ENCODE data around the gene GORASP1. TPM values are rescaled to one million over a fixed set of nuclear protein-coding genes. Genes with fewer than 3 reads are reported as not detected.

Gene GORASP1
- total RNA-seq, 4 donors from 2014 or later: 29.0 to 45.2 (median 34.4) TPM

DNA sequence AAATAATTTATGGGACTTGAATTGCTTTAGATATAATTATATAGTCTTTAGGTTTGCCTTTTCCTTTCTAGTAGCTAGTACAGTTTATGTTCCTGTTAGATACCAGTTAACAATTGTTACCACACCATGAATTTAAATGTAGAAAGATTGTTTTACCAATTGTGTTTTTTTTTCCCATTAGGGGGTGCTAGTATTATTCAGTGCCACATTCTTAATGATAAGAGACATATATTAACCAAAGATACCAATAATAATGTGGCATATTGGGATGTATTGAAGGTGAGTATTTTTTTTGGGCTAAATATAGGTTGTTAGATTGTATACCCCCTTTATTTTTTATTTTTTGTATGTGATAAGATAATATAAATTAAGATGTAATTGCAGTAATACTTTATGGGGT lies 27.9 kb downstream of the GORASP1 start:
- TF ChIP-seq, protein P1, sequence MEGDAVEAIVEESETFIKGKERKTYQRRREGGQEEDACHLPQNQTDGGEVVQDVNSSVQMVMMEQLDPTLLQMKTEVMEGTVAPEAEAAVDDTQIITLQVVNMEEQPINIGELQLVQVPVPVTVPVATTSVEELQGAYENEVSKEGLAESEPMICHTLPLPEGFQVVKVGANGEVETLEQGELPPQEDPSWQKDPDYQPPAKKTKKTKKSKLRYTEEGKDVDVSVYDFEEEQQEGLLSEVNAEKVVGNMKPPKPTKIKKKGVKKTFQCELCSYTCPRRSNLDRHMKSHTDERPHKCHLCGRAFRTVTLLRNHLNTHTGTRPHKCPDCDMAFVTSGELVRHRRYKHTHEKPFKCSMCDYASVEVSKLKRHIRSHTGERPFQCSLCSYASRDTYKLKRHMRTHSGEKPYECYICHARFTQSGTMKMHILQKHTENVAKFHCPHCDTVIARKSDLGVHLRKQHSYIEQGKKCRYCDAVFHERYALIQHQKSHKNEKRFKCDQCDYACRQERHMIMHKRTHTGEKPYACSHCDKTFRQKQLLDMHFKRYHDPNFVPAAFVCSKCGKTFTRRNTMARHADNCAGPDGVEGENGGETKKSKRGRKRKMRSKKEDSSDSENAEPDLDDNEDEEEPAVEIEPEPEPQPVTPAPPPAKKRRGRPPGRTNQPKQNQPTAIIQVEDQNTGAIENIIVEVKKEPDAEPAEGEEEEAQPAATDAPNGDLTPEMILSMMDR (IDR thresholded peaks at IDR 0.05; ENCODE audit: low read depth): no peak

DNA sequence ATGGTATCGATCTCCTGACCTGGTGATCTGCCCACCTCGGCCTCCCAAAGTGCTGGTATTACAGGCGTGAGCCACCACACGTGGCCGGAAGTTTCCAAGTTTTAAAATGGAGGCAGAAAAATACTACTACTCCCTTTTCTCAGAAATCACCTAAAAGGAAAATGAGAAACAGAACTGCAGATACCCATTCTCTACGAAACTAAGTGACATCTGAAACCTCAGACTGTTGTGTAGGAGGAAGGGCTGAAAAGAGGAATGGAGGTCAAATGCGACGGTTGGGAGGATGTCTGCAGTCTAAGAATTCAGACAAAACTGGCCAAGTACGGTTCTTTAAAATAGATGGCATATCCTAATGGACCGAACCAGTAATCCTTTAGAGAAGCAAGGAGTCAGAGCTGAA lies 31.5 kb downstream of the GORASP1 start:
- TF ChIP-seq, protein P1 (IDR thresholded peaks at IDR 0.05; ENCODE audit: low read depth): no peak

DNA sequence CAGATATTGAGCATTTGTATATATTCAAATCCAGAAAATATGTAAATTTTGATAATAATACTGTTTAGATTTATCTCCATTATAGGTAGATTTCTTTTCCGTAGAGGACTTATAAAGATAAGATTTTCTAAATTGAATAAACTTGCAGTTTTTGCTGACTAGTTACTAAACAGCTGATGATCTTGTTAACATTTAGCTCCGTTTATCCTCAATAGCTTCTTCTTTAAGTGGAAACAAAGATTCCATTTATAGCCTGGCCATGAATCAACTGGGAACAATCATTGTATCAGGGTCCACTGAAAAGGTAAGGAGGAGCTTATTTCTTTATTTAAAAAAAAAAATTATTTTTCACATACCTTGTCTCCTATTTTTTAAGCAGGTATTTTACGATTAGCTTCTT lies 38.9 kb downstream of the GORASP1 start:
- TF ChIP-seq, protein P1 (IDR thresholded peaks at IDR 0.05; ENCODE audit: low read depth): no peak

DNA sequence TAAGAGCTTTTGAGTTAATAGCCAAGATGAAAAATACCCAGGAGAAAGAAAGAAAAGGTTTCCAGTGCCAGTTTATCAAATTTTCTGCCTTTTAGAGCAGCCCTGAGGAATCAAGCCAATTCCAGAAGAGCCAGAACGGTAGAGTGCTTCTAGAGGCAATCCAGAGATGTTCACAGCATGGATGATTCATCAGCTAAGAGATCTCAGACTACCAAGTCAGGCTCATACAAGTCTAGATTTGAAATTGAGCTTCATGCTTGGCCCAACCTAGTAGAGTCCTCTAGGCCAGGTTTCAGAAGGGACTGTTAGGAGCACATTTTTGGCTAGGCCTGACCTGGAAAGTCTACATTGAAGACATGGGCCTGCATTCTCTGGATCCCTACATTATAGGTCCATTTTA lies 40.1 kb downstream of the GORASP1 start:
- TF ChIP-seq, protein P1 (IDR thresholded peaks at IDR 0.05; ENCODE audit: low read depth): no peak

DNA sequence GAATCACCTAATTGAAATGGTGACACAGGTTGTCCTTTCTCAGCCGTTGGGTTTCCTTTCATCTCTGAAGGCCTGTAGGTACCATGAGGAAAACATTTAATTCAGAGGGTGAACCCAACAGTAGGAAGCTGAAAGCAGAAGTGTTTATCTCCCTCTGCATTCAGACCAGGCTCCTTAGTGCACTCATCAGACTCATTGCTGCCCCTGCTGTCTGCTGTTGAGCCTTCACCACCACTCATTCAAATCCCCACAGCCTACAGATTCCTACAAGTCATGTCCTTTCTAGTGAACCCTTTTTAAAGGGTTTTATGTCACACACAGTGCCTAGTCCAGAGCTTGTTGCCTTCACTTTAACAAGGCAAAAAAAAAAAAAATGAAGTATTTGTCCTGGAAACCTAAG lies 42.2 kb downstream of the GORASP1 start:
- TF ChIP-seq, protein P1 (IDR thresholded peaks at IDR 0.05; ENCODE audit: low read depth): no peak

DNA sequence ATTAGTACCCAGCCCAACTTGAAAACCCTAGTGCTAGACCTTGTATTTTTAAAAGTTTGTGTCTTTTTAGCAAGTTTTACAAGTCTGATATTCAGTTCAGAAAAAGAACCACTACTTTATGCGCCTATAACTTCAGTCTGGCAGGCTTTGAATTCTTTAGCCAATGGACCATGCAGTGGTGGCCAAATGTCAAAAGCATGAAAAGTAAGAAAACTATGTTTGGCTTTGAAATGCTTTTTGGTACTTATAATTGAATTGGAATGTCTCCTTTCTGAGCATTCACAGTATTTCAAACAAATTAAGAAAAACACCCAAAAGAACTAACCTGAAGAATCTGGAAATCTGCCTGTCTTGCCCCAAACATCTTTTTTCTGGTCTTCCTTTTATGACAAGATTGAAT lies 42.8 kb downstream of the GORASP1 start:
- TF ChIP-seq, protein P1 (IDR thresholded peaks at IDR 0.05; ENCODE audit: low read depth): no peak

DNA sequence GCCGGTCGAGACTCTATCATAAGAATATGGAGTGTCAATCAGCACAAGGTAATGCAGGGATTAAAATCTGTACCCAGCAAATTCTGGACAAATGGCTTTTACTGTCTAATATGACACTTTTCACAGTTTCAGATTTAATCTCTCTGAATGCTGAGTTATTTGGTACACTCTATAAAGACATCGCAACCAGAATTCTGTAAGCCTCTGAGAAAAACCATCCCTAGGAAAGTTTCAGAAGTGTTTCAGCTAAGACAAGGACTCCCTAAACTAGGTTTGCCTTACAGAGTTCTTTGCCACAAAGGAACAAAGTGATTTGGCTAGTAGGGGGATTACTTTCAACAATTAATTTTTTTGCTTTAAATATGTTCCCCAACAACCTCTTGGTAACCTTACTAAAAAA lies 44.3 kb downstream of the GORASP1 start:
- TF ChIP-seq, protein P1 (IDR thresholded peaks at IDR 0.05; ENCODE audit: low read depth): no peak

Measured in subcutaneous adipose tissue (tissue), 4 donors.